GM15510 (cell line): ENCODE results near the gene CNOT11.

Experiments
- POLR2A ChIP-seq: IDR thresholded peaks from 3 replicates; pipeline ENCODE4 v1.6.1; 2011; ENCODE audit warnings: borderline replicate concordance; ENCODE audit not compliant: insufficient read length; ENCODE audit errors: extremely low read depth

CNOT11 gene

DNA sequence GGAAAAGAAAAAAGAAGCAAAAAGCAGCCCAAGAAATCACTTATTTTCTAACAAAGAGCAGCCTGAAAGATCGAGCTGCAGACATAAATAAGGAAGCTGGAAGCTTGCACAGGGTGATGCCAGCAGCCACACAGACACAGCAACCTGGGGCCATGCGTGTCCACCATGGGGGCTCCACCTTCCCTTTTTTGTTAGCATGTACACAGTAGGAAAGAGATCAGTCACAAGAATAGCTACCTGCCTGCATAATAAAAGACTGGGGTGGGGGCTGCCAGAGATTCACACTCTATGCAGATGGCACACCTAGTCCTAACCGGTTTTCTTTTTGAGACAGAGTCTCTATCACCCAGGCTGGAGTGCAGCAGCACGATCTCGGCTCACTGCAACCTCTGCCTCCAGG is 2.9 kb upstream of the CNOT11 start:
- TF ChIP-seq POLR2A, result no peak

DNA sequence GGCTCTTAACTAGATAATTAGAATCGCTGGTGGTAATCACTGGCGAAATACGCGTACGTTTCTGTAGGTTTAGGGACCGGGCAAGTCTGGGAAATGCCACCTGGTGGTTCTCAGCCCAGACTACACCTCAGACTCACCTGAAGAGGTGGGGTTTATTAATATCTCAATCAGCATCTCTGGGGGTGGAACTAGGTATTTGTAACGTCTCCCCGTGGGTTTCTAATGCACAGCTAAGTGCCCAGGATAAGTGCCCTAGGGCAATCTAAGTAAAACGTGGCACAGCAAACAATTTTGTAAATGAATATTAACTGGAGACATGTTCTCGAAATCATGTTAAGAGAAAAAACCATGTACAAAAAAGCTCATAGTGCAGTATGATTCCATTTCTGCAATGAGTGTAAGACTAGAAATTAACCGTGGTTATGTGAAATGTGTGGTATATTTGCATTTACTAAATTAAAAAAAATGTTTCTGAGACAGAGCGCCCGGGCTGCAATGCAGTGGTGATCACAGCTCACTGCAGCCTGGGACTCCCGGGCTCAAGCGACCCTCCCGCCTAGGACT is 760 bp upstream of the CNOT11 start:
- TF ChIP-seq POLR2A, result no peak

DNA sequence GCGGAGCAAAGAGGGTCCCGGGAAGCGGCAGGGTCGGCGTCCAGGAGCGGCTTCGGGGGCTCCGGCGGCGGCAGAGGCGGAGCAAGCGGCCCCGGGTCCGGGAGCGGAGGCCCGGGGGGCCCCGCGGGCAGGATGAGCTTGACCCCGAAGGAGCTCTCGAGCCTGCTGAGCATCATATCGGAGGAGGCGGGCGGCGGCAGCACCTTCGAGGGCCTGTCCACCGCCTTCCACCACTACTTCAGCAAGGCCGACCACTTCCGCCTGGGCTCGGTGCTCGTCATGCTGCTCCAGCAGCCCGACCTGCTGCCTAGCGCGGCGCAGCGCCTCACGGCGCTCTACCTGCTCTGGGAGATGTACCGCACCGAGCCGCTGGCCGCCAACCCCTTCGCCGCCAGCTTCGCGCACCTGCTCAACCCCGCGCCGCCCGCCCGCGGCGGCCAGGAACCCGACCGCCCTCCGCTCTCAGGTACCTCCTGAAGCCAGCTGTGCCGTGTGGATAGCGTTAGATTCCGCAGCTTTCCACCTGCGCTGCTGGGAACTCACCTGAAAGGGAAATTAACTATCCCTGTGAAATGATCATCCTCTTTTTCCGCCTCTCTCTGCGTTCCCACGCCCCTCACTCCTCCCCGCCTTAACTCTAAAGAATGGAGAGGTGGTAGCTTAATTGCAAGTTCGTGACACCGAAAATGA is 472 bp downstream of the CNOT11 start:
- peak; percentile 9 for TF ChIP-seq POLR2A

DNA sequence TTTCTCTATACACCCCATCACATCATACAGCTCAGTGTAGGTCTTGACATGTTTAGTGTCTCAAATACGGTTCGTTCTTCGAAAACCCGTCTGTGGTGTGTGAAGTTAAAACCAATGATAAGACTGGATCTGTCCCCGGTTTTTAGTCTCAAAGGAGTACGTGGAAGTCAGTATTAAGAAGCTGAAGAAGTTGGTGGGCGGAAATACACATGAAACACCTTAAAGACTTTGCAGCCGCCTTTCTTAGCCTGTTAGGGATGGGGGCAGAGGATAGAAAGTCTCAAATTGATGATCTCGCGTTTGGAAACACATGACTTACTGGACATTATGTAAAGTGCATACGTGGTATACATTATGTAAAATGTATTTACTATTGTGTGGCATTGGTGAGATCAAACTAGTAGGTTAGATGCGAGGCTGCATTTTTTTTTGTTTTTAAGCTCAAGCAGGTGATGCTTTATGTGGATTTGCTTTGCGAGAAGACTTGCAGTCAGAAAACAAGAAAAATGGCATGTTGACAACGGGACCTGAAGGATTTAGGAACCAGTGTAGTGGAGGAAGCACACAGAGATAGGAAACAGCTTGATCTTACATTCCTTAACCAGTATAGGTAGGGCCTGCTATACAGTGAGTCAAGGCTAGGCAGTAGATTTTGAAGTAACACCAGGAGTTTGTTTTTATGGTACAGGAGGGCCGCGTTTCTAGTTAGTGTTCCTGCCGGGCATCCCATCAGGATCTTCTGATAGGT is 1.2 kb downstream of the CNOT11 start:
- TF ChIP-seq POLR2A, result no peak

DNA sequence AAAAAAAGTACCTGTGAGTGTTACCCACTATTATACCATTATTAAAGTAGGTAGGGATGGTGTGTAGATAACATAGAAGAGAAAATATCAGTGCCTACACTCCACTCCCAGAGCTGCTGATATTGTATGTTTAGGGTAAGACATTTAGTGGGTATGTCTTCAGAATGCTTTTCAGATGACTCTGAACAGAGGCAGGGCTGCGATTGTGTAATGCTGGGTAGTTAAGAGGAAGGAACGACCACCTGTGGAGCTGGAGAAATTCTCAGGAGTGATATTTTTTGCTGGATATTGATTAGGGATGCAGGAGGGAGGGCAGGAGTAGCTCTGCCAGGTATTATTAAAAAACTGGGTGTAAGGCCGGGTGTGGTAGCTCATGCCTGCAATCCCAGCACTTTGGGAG is 2.8 kb downstream of the CNOT11 start:
- TF ChIP-seq POLR2A, result no peak

DNA sequence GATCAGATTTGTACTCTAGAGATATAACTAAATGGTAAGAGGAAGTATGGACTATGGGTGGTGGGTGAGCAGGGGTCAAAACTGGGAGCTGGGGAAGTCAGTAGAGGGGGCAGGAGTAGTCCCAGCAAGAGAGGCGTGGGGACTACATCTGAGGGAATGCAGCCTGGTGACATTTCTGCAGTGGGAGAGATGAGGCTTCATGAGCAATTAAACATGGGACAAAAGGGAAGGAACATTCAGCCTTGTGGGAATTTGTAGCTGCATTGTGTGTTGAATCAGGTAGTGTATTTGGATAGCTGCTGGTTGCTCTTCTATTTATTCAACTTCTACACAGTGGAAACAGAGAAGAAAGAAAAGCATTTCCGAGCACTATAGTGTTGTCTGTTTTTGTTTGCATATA is 3.6 kb downstream of the CNOT11 start:
- no peak for TF ChIP-seq POLR2A

DNA sequence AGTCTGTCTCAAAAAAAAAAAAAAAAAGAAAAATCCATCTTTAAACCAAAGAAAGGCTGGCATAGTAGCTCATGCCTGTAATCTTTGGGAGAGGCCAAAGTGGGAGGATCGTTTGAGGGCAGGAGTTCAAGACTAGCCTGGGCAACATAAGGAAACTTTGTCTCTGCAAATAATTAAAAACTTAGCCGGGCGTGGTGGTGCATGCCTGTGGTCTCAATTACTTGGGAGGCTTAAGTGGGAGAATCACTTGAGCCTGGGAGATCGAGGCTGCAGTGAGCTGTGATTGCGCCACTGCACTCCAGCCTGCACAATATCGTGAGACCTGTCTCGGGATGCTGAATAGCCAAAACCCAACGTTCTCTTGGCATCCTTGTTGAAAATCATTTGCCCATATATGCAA is 6.1 kb downstream of the CNOT11 start:
- TF ChIP-seq POLR2A, result no peak

DNA sequence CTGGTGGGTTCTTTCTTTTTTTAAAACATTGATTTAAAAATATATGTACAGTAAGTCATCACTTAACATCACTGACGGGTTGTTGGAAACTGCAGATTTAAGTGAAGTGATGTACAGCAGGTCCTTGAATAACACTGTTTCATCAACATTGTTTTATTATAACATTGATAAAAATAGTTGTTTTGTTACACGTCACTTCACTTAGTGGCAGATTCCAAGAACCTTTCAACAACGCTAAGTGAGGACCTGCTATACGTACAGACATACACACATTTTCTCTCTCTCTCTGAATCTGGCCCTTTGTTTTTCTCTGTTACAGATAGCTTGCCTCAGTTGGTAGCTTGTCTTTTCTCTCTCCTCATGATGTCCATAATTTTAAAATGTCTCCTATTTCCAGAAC is 9.5 kb downstream of the CNOT11 start:
- no peak for TF ChIP-seq POLR2A

DNA sequence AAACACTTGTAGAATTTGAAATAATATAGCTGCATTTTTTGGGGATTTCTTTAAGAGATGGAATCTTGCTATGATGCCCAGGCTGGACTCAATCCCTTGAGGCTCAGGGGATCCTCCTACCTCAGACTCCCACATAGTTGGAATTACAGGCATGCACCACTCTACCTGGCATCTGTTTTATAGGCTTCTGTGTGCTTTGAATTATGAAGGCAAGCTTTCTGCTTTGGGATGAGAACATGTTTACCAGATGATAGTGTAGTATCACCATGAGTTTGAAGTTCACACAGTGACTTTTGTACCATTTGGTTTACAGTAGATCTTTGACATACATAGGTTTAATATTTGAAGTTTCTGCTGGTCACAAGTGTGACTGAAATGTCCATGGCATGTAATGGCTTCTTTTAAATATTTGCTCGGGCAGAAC is 10.7 kb downstream of the CNOT11 start:
- no peak for TF ChIP-seq POLR2A

DNA sequence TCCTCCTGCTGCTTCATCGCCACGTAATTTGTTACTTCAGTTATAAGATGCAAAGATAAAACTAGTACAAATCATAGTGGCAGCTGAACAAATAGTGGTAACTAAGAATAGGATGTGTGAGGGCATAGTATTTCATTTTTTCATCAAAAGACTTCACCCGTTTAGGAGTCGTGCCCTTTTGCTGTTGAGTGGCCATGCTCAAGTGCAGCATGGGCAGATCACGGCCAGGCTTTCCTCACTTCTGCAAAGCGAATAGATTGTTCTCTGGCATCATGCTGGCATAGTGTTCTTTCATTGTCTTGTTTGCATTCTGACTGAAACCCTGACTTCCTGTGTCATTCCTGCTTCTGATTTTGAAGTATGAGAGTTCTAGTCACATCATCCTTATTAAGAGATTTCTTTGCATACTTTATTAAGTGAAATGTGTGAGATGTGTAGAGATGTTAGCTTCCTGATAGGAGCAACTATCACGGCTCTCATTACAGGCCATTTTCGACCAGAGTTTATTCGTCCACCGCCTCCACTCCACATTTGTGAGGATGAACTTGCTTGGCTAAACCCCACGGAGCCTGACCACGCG is 11.8 kb downstream of the CNOT11 start:
- TF ChIP-seq POLR2A, result no peak

DNA sequence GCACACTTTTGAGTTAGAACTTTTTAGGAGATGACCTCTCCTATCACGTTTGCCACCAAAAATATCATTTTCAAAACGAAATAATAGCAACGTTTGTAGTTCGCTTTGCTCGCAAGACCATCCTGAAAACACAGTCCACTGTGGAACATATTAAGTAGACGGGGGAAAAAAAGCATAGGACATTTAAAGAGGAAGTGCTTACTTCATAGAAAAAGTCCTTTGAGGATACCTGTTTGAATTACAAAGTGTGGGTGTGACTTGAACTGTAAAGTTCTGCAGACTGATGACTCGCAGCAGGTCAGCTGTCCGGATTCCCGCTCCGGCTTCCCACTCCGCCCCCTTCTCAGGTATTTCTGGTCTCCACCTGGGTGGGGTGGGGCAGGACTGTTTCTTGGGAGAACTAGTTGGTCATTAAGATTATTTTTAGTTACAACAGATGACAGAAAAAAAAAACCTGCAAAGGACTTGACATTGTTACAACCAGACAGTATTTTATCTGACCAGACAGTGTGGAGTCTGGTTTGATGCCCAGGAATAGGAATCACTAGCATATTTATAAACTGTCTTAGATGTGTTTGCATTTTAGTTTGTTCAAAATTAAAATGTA is 13.3 kb downstream of the CNOT11 start:
- TF ChIP-seq POLR2A, result no peak

DNA sequence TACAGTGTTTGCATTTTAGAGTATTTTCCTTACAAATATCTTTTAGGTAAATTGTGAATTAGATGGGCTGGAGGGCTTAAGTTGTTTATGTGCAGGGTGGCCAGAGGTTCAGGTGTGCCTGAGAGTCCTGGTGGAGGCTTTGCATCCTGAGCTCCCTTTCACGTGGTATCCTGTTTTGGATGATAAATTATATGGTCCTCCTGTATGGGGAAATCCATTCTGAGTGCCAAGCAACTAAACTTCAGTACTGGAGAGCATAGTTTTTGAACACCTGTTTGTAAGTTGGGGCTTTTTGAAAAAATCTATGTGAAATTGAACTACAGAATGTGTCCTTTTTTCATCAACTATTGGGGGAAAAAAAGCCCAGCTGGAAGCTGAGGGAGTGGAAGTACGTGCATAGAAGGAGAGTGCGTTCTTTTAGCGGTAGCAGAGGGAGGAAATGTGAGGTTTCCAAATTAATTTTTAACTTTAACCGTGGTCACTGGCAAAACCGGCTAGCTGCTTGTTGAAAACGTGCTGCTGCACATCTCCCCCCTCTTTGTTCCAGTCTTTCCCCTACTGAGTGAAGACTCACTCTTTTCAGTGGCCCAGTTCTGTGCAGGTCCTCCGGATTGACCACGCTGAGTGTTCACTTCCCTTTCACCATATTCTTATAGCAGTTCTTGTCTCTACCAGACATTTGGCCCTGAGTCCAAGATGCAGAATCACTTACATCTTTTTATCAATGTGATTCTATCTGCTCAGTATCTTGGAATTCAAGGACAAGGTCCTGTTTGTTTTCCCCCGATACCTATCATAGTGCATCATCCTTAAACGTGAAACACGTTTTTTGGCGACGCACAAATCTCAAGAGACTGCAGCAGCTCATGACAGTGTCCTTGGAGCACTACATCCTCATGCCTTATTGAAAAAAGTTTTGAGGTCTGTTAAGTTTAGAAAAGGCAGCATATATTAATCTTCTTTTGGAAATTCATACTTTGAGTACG is 15.3 kb downstream of the CNOT11 start:
- TF ChIP-seq POLR2A, result peak; percentile 23

DNA sequence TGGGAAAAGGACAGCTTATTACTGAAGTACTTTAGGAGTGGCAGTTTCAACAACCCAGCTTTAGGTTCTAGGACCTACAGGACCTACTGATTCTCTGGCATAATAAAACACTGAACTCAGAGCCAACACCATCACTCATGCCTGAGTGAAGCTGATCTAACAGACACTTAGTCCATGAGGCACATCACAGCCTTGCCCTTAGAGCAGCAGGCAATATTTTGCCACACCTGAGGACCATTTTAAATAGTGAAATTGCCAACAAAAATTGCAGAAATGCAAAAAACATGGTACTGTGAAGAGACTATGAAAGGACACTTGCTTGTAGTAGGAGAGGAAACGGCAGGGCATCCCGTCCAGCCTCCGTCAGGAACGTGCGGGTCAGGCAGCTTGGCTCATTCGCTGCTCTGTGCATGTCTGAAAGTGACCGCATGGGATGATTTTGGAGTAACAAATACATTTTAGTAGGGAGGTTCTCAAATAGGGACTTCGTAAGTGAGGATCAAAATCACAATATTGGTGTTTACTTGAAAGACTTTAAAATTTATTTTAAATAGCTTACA is 18.1 kb downstream of the CNOT11 start:
- no peak for TF ChIP-seq POLR2A
